HCT116 (cell line): ENCODE data around the gene TMEM126A. TPM values are rescaled to one million over a fixed set of nuclear protein-coding genes. Genes with fewer than 3 reads are reported as not detected.
A peak's percentile ranks its signal among the peaks of the same experiment; 100 is the strongest.

Experiments
- ATAC-seq: fragments of 200-7000 bp; cut with Tn5 transposase; 2 replicates; pipeline ENCODE4 v1.9.1; 2020; ENCODE audit warnings: mild to moderate bottlenecking, moderate library complexity
- BruUV-seq: library from RNA; stranded (reverse); fragments of 400-500 nt; replicated peaks from 2 replicates; lab custom pipeline; 2021; lab: Mats Ljungman, UMichigan
- CTCF ChIA-PET: fragments of 300-600 bp; sonication (Branson Sonifier 250); formaldehyde crosslinking; loops from one replicate; lab custom pipeline; 2021; ENCODE audit warnings: antibody characterized with exemption; lab: Charles Lee
- POLR2A ChIA-PET: fragments of 300-600, 350-600 bp; sonication (Branson Sonifier 250); formaldehyde crosslinking; loops from one replicate; lab custom pipeline; 2021; ENCODE audit warnings: antibody characterized with exemption; lab: Charles Lee
- RAD21 ChIA-PET, 2 experiments: fragments of 300-600 bp; sonication (Branson Sonifier 250); formaldehyde crosslinking; loops; one replicate each; lab custom pipeline; 2023; ENCODE audit warnings: low total read pairs in 2 of 2; ENCODE audit not compliant: uncharacterized antibody in 2 of 2, unreplicated experiment in 2 of 2, low non-redundant PET in 1 of 2; lab: Charles Lee
- DNase-seq: peaks from one replicate; pipeline ENCODE4 v3.0.0-alpha.2; 2010; ENCODE audit warnings: low read depth, low spot score
- H2AFZ ChIP-seq: fragments of 200-600 bp; shearing (Covaris generic), sonication (generic); 2 replicates; pipeline ENCODE4 v1.6.1; 2017; ENCODE audit warnings: low read depth, mixed run types, mixed read lengths, antibody characterized with exemption, low read length; ENCODE audit not compliant: poor library complexity, severe bottlenecking
- H3K27ac ChIP-seq: 2 replicates; pipeline ENCODE4 v1.5.1; 2012; ENCODE audit warnings: low read depth, low read length
- H3K27me3 ChIP-seq: fragments of 200-600 bp; sonication (generic); 2 replicates; pipeline ENCODE4 v1.6.1; 2016; ENCODE audit warnings: mixed run types, low read length, mixed read lengths; ENCODE audit not compliant: insufficient read depth
- H3K36me3 ChIP-seq, 2 experiments: fragments of 200-500 bp in 1 of 2; fragments of 200-600 bp in 1 of 2; sonication (Bioruptor generic) in 1 of 2; sonication (generic) in 1 of 2; 2 replicates each; pipeline versions ENCODE4 v1.5.1 to v1.6.1; 2014 to 2016; ENCODE audit warnings: low read length in 2 of 2, inconsistent platforms in 1 of 2, mixed read lengths in 1 of 2, mixed run types in 1 of 2; ENCODE audit not compliant: insufficient read depth in 2 of 2, control insufficient read depth in 1 of 2
- H3K4me1 ChIP-seq, 2 experiments: fragments of 200-600 bp in 1 of 2; sonication (generic) in 1 of 2; 2 replicates each; pipeline versions ENCODE4 v1.5.1 to v1.6.1; 2012 to 2017; ENCODE audit warnings: low read length in 2 of 2, inconsistent platforms in 1 of 2, mild to moderate bottlenecking in 1 of 2, mixed read lengths in 1 of 2, mixed run types in 1 of 2, moderate library complexity in 1 of 2; ENCODE audit not compliant: insufficient read depth in 2 of 2, control insufficient read depth in 1 of 2
- H3K4me2 ChIP-seq: fragments of 200-600 bp; sonication (generic); 2 replicates; pipeline ENCODE4 v1.6.1; 2017; ENCODE audit warnings: mixed run types, low read length, mixed read lengths
- H3K4me3 ChIP-seq, 2 experiments: fragments of 200-600 bp in 1 of 2; sonication (generic) in 1 of 2; replicated peaks in 1 of 2; 2 replicates each; pipeline ENCODE4 v1.5.1; 2011 to 2016; ENCODE audit warnings: low read length in 2 of 2, control low read depth in 1 of 2, low read depth in 1 of 2, mild to moderate bottlenecking in 1 of 2, mixed read lengths in 1 of 2, mixed run types in 1 of 2
- H3K79me2 ChIP-seq: fragments of 200-600 bp; sonication (generic); 2 replicates; pipeline ENCODE4 v1.6.1; 2017; ENCODE audit warnings: mild to moderate bottlenecking, mixed run types, low read length, moderate library complexity, mixed read lengths; ENCODE audit not compliant: insufficient read depth
- H3K9ac ChIP-seq: fragments of 200-600 bp; sonication (generic); 2 replicates; pipeline ENCODE4 v1.6.1; 2016; ENCODE audit warnings: low read length, mixed read lengths
- H3K9me2 ChIP-seq: fragments of 200-600 bp; sonication (generic), shearing (Covaris generic); 2 replicates; pipeline ENCODE4 v1.6.1; 2017; ENCODE audit warnings: mixed run types, mild to moderate bottlenecking, moderate library complexity; ENCODE audit not compliant: insufficient read depth
- H3K9me3 ChIP-seq, 2 experiments: fragments of 200-500 bp in 1 of 2; fragments of 200-600 bp in 1 of 2; sonication (Bioruptor generic) in 1 of 2; sonication (generic) in 1 of 2; 2 replicates each; pipeline ENCODE4 v1.6.1; 2014 to 2017; ENCODE audit warnings: low read length in 2 of 2, mixed read lengths in 2 of 2, inconsistent platforms in 1 of 2, low read depth in 1 of 2, mild to moderate bottlenecking in 1 of 2, mixed run types in 1 of 2, moderate library complexity in 1 of 2; ENCODE audit not compliant: control insufficient read depth in 1 of 2, insufficient read depth in 1 of 2
- H4K20me1 ChIP-seq: fragments of 200-600 bp; sonication (generic), shearing (Covaris generic); 2 replicates; pipeline ENCODE4 v1.6.1; 2017; ENCODE audit warnings: mixed run types, mild to moderate bottlenecking, moderate library complexity; ENCODE audit not compliant: insufficient read depth
- CBX3 ChIP-seq: IDR thresholded peaks from 2 replicates; pipeline ENCODE4 v1.6.1; 2012; ENCODE audit warnings: low read depth
- CEBPB ChIP-seq: IDR thresholded peaks from 2 replicates; pipeline ENCODE4 v1.6.1; 2012; ENCODE audit warnings: low read depth
- CTCF ChIP-seq, 3 experiments: fragments of 200-600 bp in 1 of 3; sonication (generic) in 1 of 3; IDR thresholded peaks in 2 of 3; conservative IDR thresholded peaks in 1 of 3; 2 replicates each; pipeline ENCODE4 v1.5.1; 2012 to 2017; ENCODE audit warnings: low read depth in 2 of 3, low read length in 2 of 3, antibody characterized with exemption in 1 of 3, borderline replicate concordance in 1 of 3, control low read depth in 1 of 3, mild to moderate bottlenecking in 1 of 3, mixed read lengths in 1 of 3, mixed run types in 1 of 3, moderate library complexity in 1 of 3; ENCODE audit not compliant: insufficient read depth in 1 of 3
- EGR1 ChIP-seq: IDR thresholded peaks from 2 replicates; pipeline ENCODE4 v1.6.1; 2012; ENCODE audit warnings: low read depth
- ELF1 ChIP-seq: IDR thresholded peaks from 2 replicates; pipeline ENCODE4 v1.6.1; 2012; ENCODE audit warnings: low read depth, borderline replicate concordance
- JUND ChIP-seq: IDR thresholded peaks from 2 replicates; pipeline ENCODE4 v1.6.1; 2012
- MAX ChIP-seq: IDR thresholded peaks from 2 replicates; pipeline ENCODE4 v1.6.1; 2012
- POLR2A ChIP-seq: IDR thresholded peaks from 2 replicates; pipeline ENCODE4 v1.7.0; 2011; ENCODE audit warnings: borderline replicate concordance; ENCODE audit not compliant: insufficient read depth, insufficient read length; ENCODE audit errors: extremely low read depth
- POLR2AphosphoS5 ChIP-seq: IDR thresholded peaks from 2 replicates; pipeline ENCODE4 v1.6.1; 2011; ENCODE audit warnings: mild to moderate bottlenecking, low read depth, low read length, moderate library complexity
- RAD21 ChIP-seq: IDR thresholded peaks from 2 replicates; pipeline ENCODE4 v1.6.1; 2012; ENCODE audit warnings: low read depth, mild to moderate bottlenecking
- REST ChIP-seq: IDR thresholded peaks from 2 replicates; pipeline ENCODE4 v1.6.1; 2012; ENCODE audit warnings: low read depth
- SIN3A ChIP-seq: IDR thresholded peaks from 2 replicates; pipeline ENCODE4 v1.6.1; 2012; ENCODE audit warnings: low read depth
- SP1 ChIP-seq: IDR thresholded peaks from 2 replicates; pipeline ENCODE4 v1.6.1; 2012; ENCODE audit warnings: low read depth
- SRF ChIP-seq: IDR thresholded peaks from 2 replicates; pipeline ENCODE4 v1.6.1; 2012; ENCODE audit warnings: low read depth
- TCF7L2 ChIP-seq: IDR thresholded peaks from 2 replicates; pipeline ENCODE4 v1.7.0; 2011; ENCODE audit warnings: borderline replicate concordance, inconsistent platforms; ENCODE audit not compliant: insufficient read depth, insufficient read length; ENCODE audit errors: extremely low read depth
- ZBTB33 ChIP-seq: IDR thresholded peaks from 2 replicates; pipeline ENCODE4 v1.6.1; 2011; ENCODE audit warnings: mild to moderate bottlenecking, low read length, moderate library complexity; ENCODE audit not compliant: insufficient replicate concordance; ENCODE audit errors: extremely low read depth
- ZFX ChIP-seq: fragments of 450-650 bp; IDR thresholded peaks from 2 replicates; pipeline ENCODE4 v1.6.1; 2017
- intact Hi-C: fragments of 100-400 bp; cut with micrococcal nuclease; formaldehyde crosslinking; loops from 2 replicates; pipeline ENCODE4 v1.10.0; 2022
- total RNA-seq: library from RNA; stranded (reverse); gene quantifications from one replicate; pipeline ENCODE4 v1.2.1, GENCODE V29; 2021; ENCODE audit not compliant: unreplicated experiment

The TMEM126A gene
- total RNA-seq, 1 experiment from 2014 or later: 24.1 TPM

- no TSS peak for BruUV-seq
- Histone ChIP-seq H3K79me2 (peaks cover 51% of the 10 kb centered on the region), H3K4me3 (peak within 1 kb of the TSS; percentile 82 to 91), H3K4me2 (peak within 1 kb of the TSS; percentile 88), H3K9me2 (no peaks in the 10 kb centered on the region), H3K27me3 (no peaks in the 10 kb centered on the region), H3K9me3 (no peaks in the 10 kb centered on the region), H3K27ac (peak within 1 kb of the TSS; percentile 94), H2AFZ (peak within 1 kb of the TSS; percentile 90), H3K36me3 (peaks cover 21 to 24% of the 10 kb centered on the region in 2 experiments), H4K20me1 (peaks cover 34% of the 10 kb centered on the region; the same call in 1 of the 2 replicates), H3K4me1 (peaks cover 6 to 23% of the 10 kb centered on the region in 2 experiments; a peak in 3 of 4 replicates), H3K9ac (peak within 1 kb of the TSS; percentile 96)
- TF ChIP-seq EGR1 (peak; percentile 12; the same call in 1 of the 2 replicates), ZFX (peak; percentile 99), CTCF (IDR thresholded peaks at IDR 0.05 in 2 of 3, conservative IDR thresholded peaks at IDR 0.05 in 1 of 3; ENCODE audit: borderline replicate concordance in 1 of 3, insufficient read depth in 1 of 3, low read depth in 2 of 3, low read length in 2 of 3) (no peak), SP1 (peak; percentile 55), SRF (no peak), ELF1 (peak; percentile 63), JUND (peak; percentile 13; the same call in 1 of the 2 replicates), CBX3 (peak; percentile 37; the same call in 1 of the 2 replicates), ZBTB33 (peak; percentile 96), CEBPB (peak; percentile 34; the same call in 1 of the 2 replicates), TCF7L2 (peak; percentile 4), RAD21 (no peak), MAX (no peak; the same call in 1 of the 2 replicates), REST (no peak), SIN3A (no peak; the same call in 1 of the 2 replicates), POLR2A (no peak), POLR2AphosphoS5 (peak; percentile 98)
- DNase-seq: peak; percentile 87
- intact Hi-C loops: loop anchor here (2.0 kb wide), 2 partner anchors 36 to 162 kb away; partner anchors contain the start of gene TMEM126B
- ChIA-PET CTCF (no interaction called here), RAD21 (no interaction called here), POLR2A (interaction anchor here (0.8 to 2.5 kb wide), 5 partner anchors 9 to 37 kb away, joined by 3 to 9 read pairs (median 3); partner anchors contain the start of genes DLG2 and TMEM126A)
- ATAC-seq: peak; percentile 92
These were observed 17.1 kb downstream of the TMEM126A start, which contains the start of gene CREBZF for GRCh38 chr11:85664615-85665481. Gene CREBZF (minus strand): TSS chr11:85665129. CDS start chr11:85664875, 254 bp downstream.
